ENCODE measurements around the gene FAM161A.

FAM161A gene

DNA sequence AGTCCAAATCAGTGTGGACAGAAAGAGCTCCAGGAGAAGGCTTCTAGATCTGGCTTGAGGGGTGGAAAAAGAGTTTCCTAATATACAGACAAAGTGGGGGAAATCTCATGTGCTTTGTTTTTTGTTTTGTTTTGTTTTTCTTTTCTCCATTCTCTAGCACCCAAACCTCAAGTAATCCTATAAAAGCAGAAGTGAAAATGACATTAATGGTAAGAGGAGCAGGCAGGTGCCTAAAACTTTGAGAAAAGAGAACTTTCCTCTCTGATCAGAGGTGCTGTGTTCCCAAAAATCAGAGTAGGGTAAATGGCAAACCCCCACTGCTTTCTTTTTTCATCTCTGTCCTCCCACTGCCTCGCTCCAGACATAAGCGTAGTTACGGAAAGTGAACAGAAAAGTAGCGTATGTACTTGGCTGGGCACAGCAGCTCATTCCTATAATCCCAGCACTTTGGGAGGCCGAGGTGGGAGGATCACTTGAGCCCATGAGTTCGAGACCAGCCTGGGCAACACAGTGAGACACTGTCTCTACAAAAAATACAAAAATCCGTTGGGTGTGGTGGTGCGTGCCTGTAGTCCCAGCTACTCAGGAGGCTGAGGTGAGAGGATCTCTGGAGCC lies 77.8 kb downstream of the FAM161A start:
- DNase-seq (no peak), ATAC-seq (no peak)
- Mint-ChIP-seq H3K36me3 (ENCODE audit: low read depth) (no peaks in the 10 kb centered on the region), H3K4me3 (no peak overlapping the region), H3K9me3 (peaks cover 9% of the 10 kb centered on the region), H3K4me1 (peaks cover 3% of the 10 kb centered on the region), H3K27ac (no peak overlapping the region), H3K27me3 (peaks cover 16% of the 10 kb centered on the region)
